Subcutaneous adipose tissue (tissue), 4 donors: ENCODE results near the gene DAB1. TPM values are rescaled to one million over a fixed set of nuclear protein-coding genes. Genes with fewer than 3 reads are reported as not detected.

Source experiments
- CTCF ChIP-seq: fragments of 450-650 bp; IDR thresholded peaks from one replicate; pipeline ENCODE4 v1.5.1; 2016; ENCODE audit warnings: low read depth, mild to moderate bottlenecking, control low read depth, antibody characterized with exemption, moderate library complexity
- total RNA-seq, 4 donors: library from RNA; depleted of rRNA; stranded (reverse); fragments of >200 nt; gene quantifications; one replicate each; pipeline ENCODE4 v1.1.0, GENCODE V29; 2016

DAB1 gene
- total RNA-seq, 4 donors from 2014 or later = 0.22 to 0.98 (median 0.45) TPM

DNA sequence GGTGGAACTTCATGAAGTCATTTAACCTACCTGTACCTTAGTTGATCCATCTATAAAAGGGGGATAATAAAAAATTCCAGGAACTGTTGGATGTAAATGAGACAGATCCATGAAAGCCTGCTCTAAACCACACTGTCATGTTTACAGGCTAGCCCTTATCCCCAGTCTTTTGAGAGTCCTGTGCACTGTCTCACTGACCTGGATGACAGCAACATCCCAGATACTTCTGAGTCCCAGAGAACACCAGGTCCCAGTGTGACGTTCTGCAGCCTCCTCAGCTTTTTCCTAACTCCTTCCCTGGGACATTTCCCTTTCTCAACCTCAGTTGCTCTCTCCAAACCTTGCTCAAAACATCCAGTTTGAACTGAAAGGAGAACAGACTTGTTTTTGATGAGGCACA, 292.6 kb downstream of the DAB1 start:
- no peak for TF ChIP-seq CTCF

DNA sequence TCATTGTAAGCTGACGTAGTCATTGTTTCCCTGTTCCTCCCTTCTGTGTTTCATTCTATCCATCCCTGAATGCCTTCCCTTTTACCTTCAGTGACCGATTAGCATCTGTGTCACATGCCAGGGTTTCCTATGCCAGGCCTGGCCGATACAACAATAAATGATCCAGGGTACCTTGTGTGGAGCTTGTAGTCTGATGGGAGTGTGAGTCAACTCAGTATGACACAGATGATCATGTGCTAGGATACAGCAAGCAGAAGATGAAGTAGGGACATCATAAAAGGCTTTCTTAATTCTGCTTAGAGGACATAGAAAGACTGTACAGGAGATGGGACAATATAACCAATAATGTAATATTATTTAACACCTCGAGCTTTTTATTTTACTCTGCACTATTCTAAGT, 294.0 kb downstream of the DAB1 start:
- TF ChIP-seq CTCF = no peak

DNA sequence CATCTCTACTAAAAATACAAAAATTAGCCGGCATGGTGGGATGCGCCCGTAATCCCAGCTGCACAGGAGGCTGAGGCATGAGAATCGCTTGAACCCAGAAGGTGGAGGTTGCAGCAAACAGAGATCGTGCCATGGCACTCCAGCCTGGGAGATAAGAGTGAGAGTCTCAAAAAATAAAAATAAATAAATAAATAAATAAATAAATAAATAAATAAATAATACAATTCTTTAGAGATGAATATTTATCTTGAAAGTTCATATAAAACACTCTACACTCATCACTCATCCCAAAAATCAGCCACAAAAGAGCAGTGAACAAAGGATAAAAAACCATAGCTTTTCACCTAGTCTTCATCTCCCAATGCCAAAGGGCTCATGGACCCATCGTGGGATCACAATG, 295.9 kb downstream of the DAB1 start:
- TF ChIP-seq CTCF = no peak

DNA sequence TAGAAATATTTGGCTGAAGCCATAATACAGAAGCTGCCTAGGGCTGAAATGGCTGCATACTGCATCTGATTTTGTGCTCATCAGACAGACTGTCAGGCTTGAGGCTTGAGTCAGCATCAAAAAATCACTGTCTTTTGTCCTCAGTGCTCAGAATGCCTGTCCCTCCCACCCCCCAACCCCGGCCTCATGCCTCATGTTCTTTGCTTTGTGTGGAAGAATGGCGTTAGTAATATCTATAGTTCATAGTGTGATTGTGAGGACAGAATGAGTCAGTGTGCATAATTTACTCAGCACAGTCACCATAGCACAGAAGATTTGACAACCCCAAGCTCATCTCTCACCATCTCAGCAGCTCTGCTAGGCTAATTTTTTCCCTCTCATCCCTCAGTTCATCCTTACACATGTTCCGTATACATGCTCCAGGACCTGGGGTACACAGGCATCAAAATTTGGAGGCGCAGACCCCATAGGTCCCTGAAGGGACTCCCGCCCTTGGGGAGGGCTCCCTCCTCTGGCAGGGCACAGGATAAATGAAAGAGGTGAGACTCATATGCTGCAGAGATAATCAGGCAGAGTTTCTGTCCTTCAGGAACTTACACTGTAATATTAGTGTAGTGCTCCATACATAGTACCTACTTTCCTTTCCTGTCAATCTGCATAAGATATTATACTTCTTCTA, 299.0 kb downstream of the DAB1 start:
- no peak for TF ChIP-seq CTCF

GRCh38 chr1:57124170-57124569, 299.7 kb downstream of the DAB1 start:
- no peak for TF ChIP-seq CTCF

- TF ChIP-seq CTCF = no peak
Observed at GRCh38 chr1:57122031-57122430, 301.8 kb downstream of the DAB1 start.

DNA sequence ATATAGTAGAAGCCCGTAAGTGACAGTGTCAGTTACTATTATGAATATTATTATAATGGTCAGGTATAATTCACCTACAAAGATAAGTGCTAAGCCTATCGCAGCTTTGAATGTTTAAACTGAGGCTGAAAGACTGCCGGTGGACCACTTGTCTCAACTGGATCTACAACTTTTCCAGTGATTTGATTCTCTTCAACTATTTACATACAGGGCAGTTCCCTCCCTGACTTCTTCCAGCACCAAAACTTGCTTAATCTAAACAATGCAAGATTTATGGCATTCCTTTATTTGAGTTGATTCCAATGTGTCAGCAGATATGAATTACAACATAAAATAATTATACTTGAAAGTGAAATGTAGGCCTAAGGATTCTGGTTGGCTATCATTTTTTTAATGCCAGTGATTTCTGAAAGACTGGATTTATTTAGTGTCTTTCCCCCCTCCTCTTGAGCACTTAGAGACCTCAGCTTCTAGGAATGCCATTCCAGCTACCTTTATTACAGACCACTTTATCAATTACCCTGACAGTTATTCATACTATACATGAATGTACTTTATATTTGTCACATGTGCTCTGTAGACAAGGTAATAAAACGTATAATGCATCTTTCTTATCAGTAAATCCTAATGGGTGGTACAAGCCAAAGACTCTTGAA, 304.8 kb downstream of the DAB1 start:
- TF ChIP-seq CTCF = no peak
